HepG2 (cell line): ENCODE results near the gene NAGK. TPM values are rescaled to one million over a fixed set of nuclear protein-coding genes. Genes with fewer than 3 reads are reported as not detected.

Experiments used
- ATAC-seq: fragments of 200-7000 bp; cut with Tn5 transposase; 3 replicates; pipeline ENCODE4 v1.9.1; 2020; ENCODE audit warnings: mild to moderate bottlenecking, moderate library complexity
- BruUV-seq: library from RNA; stranded (reverse); fragments of 400-500 nt; replicated peaks from 2 replicates; lab custom pipeline; 2021; lab: Mats Ljungman, UMichigan
- CTCF ChIA-PET: fragments of 300-600 bp; formaldehyde crosslinking; extraction: SDS; loops from one replicate; lab custom pipeline; 2021; ENCODE audit warnings: low total read pairs, inconsistent platforms, low intra/inter-chr PET ratio; lab: Yijun Ruan, JAX
- POLR2A ChIA-PET: fragments of 350-600 bp; sonication (Branson Sonifier 250); formaldehyde crosslinking; loops from one replicate; lab custom pipeline; 2020; ENCODE audit warnings: antibody characterized with exemption, inconsistent platforms; lab: Yijun Ruan, JAX
- DNase-seq: peaks from one replicate; pipeline ENCODE4 v3.0.0-alpha.2; 2015; ENCODE audit warnings: low spot score
- FAIRE-seq: peaks from 3 replicates; lab custom pipeline; 2011; peaks lifted over from hg19 to GRCh38; lab: Jason Lieb, UNC
- H2AFZ ChIP-seq: one replicate; pipeline ENCODE4 v1.6.1; 2011; ENCODE audit warnings: low read length, inconsistent platforms
- H3K27ac ChIP-seq: fragments of 300-600 bp; 3 replicates; pipeline ENCODE4 v1.8.0; 2011; ENCODE audit warnings: mixed run types, mild to moderate bottlenecking, mixed read lengths, low read length, inconsistent platforms; ENCODE audit not compliant: insufficient read depth; ENCODE audit errors: extremely low read length
- H3K27me3 ChIP-seq, 2 experiments: fragments of 200-600 bp in 1 of 2; 2 replicates in 1 of 2; 3 replicates in 1 of 2; pipeline versions ENCODE4 v1.6.0 to v1.8.0; 2011; ENCODE audit warnings: low read length in 2 of 2, mild to moderate bottlenecking in 2 of 2, moderate library complexity in 2 of 2, inconsistent platforms in 1 of 2; ENCODE audit not compliant: insufficient read depth in 2 of 2, control insufficient read depth in 1 of 2
- H3K36me3 ChIP-seq, 2 experiments: fragments of 200-600 bp in 1 of 2; replicated peaks in 1 of 2; 2 replicates in 1 of 2; 3 replicates in 1 of 2; pipeline versions ENCODE4 v1.5.1 to v1.8.0; 2011; ENCODE audit warnings: low read length in 2 of 2, inconsistent platforms in 1 of 2; ENCODE audit not compliant: insufficient read depth in 2 of 2, control insufficient read depth in 1 of 2
- H3K4me1 ChIP-seq: 2 replicates; pipeline ENCODE4 v1.5.1; 2012; ENCODE audit warnings: low read length, inconsistent platforms; ENCODE audit not compliant: insufficient read depth
- H3K4me2 ChIP-seq: 2 replicates; pipeline ENCODE4 v1.6.0; 2011; ENCODE audit warnings: low read depth, low read length, inconsistent platforms
- H3K4me3 ChIP-seq, 3 experiments: fragments of 200-600 bp in 1 of 3; sonication (generic), shearing (Covaris generic) in 1 of 3; replicated peaks in 1 of 3; 2 replicates each; pipeline ENCODE4 v1.5.1; 2011 to 2016; ENCODE audit warnings: low read length in 3 of 3, inconsistent platforms in 2 of 3, low read depth in 2 of 3, mild to moderate bottlenecking in 2 of 3, control low read depth in 1 of 3, mixed read lengths in 1 of 3; ENCODE audit not compliant: insufficient read depth in 1 of 3
- H3K79me2 ChIP-seq: one replicate; pipeline ENCODE4 v1.6.1; 2011; ENCODE audit warnings: low read length, inconsistent platforms; ENCODE audit not compliant: insufficient read depth
- H3K9ac ChIP-seq: 2 replicates; pipeline ENCODE4 v1.6.0; 2011; ENCODE audit warnings: mild to moderate bottlenecking, low read depth, low read length, inconsistent platforms; ENCODE audit not compliant: insufficient read depth
- H3K9me3 ChIP-seq: 2 replicates; pipeline ENCODE4 v1.5.1; 2012; ENCODE audit warnings: mild to moderate bottlenecking, low read length
- H4K20me1 ChIP-seq: 2 replicates; pipeline ENCODE4 v1.6.0; 2011; ENCODE audit warnings: inconsistent platforms, mild to moderate bottlenecking, low read length, moderate library complexity; ENCODE audit not compliant: insufficient read depth
- DMTF1 ChIP-seq: sonication (generic); formaldehyde crosslinking; IDR thresholded peaks from 2 replicates; pipeline ENCODE4 v1.4.0; 2020; ENCODE audit warnings: mild to moderate bottlenecking, missing genetic modification reagents
- REPIN1 ChIP-seq: sonication (generic); formaldehyde crosslinking; IDR thresholded peaks from 2 replicates; pipeline ENCODE4 v1.8.0; 2022; ENCODE audit warnings: missing genetic modification reagents, low read depth, mild to moderate bottlenecking, borderline replicate concordance
- ZNF281 ChIP-seq: sonication (generic); formaldehyde crosslinking; IDR thresholded peaks from 2 replicates; pipeline ENCODE4 v1.4.0; 2020; ENCODE audit warnings: missing genetic modification reagents, borderline replicate concordance
- ZNF292 ChIP-seq: sonication (generic); formaldehyde crosslinking; IDR thresholded peaks from 2 replicates; pipeline ENCODE4 v1.8.1; 2022; ENCODE audit warnings: mild to moderate bottlenecking, low read depth, missing genetic modification reagents, borderline replicate concordance
- ZNF431 ChIP-seq: sonication (generic); formaldehyde crosslinking; IDR thresholded peaks from 2 replicates; pipeline ENCODE4 v1.9.0; 2022; ENCODE audit warnings: missing genetic modification reagents, low read depth, mild to moderate bottlenecking, borderline replicate concordance
- ZNF44 ChIP-seq: sonication (generic); formaldehyde crosslinking; IDR thresholded peaks from 2 replicates; pipeline ENCODE4 v1.5.1; 2020; ENCODE audit warnings: mild to moderate bottlenecking, missing genetic modification reagents
- ZSCAN5A ChIP-seq: sonication (generic); formaldehyde crosslinking; IDR thresholded peaks from 2 replicates; pipeline ENCODE4 v1.8.0; 2022; ENCODE audit warnings: mild to moderate bottlenecking, missing genetic modification reagents, borderline replicate concordance
- WGBS: methylation state at CpG from one replicate; pipeline ENCODE4 v1.1.6; 2017; ENCODE audit warnings: low lambda C conversion rate; 5-methylcytosine and 5-hydroxymethylcytosine counted together
- in situ Hi-C: cut with HindIII; loops from 2 replicates; pipeline ENCODE4 v1.10.0; 2017; ENCODE audit warnings: low pct_unique_long_range_greater_than_20kb; ENCODE audit not compliant: extremely low pct_ligation_motif_present
- intact Hi-C: fragments of 100-400 bp; cut with micrococcal nuclease; formaldehyde crosslinking; loops from one replicate; pipeline ENCODE4 v1.10.0; 2022; ENCODE audit not compliant: unreplicated experiment
- polyA plus RNA-seq, 8 experiments: library from polyadenylated mRNA; depleted of rRNA in 3 of 8; stranded (reverse) in 7 of 8; unstranded in 1 of 8; fragments of >200 nt; fragmentation: Illumina TruSeq in 4 of 8; extraction: Trizol in 4 of 8; gene quantifications; 2 replicates each; pipeline versions ENCODE4 v1.2.1 to v1.2.3, GENCODE V29; 2011 to 2016; ENCODE audit warnings: low read depth in 4 of 8, missing spikeins in 1 of 8, mixed read lengths in 1 of 8; ENCODE audit not compliant: insufficient read depth in 1 of 8
- total RNA-seq, 5 experiments: library from RNA; depleted of rRNA; stranded (reverse); fragments of >200 nt; fragmentation: Illumina TruSeq; extraction: Trizol; gene quantifications; 2 replicates each; pipeline ENCODE4 v1.2.3, GENCODE V29; 2016; ENCODE audit warnings: low read depth in 1 of 5

The NAGK gene
- total and polyA plus RNA-seq, 2 of the 13 experiments (the other 11 are each of a cell fraction or from before 2014, with no cell fraction given) = 24.4 to 35.2 TPM

- TF ChIP-seq ZNF281 (CRISPR knock-in tag) (peak; percentile 74), ZNF292 (0 out of 2 replicates have a peak, but pooled peaks have one; percentile 45), ZNF44 (no peak), REPIN1 (no peak)
These were observed 53.0 kb downstream of the NAGK start (continued) for GRCh38 chr2:71121479-71121878.

GRCh38 chr2:71122387-71123298 is 54.2 kb downstream of the NAGK start:
- in situ Hi-C loops (no loop called here), intact Hi-C loops (no loop called here)
- no TSS peak for BruUV-seq
- no peak overlapping the region for H3K4me3 ChIP-seq
- FAIRE-seq (no peak), DNase-seq (no peak), ATAC-seq (no peak)
- peaks cover 34% of the 10 kb centered on the region for H3K79me2 ChIP-seq
- H3K4me2 ChIP-seq = no peak overlapping the region
- no peak overlapping the region for H3K27ac ChIP-seq
- no peaks in the 10 kb centered on the region for H3K27me3 ChIP-seq
- H3K9me3 ChIP-seq = peaks cover 7% of the 10 kb centered on the region
- H4K20me1 ChIP-seq = peaks cover 12% of the 10 kb centered on the region; the same call in 1 of the 2 replicates
- peaks cover 52% of the 10 kb centered on the region for H3K4me1 ChIP-seq
- POLR2A ChIA-PET = interaction anchor here (1.2 to 1.4 kb wide), 2 partner anchors 8 to 12 kb away, joined by 3 read pairs; no protein-coding TSS in a partner anchor
- peaks cover 25 to 53% of the 10 kb centered on the region in 2 experiments for H3K36me3 ChIP-seq
- H2AFZ ChIP-seq = no peak overlapping the region
- no peak overlapping the region for H3K9ac ChIP-seq
- TF ChIP-seq ZNF431 (CRISPR knock-in tag) = peak; percentile 100
- peak; percentile 79; the same call in 1 of the 2 replicates for TF ChIP-seq ZSCAN5A (CRISPR knock-in tag)
- TF ChIP-seq DMTF1 (CRISPR knock-in tag) = no peak
- CTCF ChIA-PET = no interaction called here
- WGBS = 89% methylated on average over 7 of the region's 7 CpGs
